Right atrium auricular region (tissue), 2 donors: ENCODE measurements around the gene CDT1. TPM values are rescaled to one million over a fixed set of nuclear protein-coding genes. Genes with fewer than 3 reads are reported as not detected.

Experiments
- DNase-seq: peaks from one replicate; pipeline ENCODE4 v3.0.0-alpha.2; 2019; ENCODE audit warnings: low spot score
- H3K27ac ChIP-seq, 2 donors: fragments of 200-600 bp; sonication (generic); 1 replicate in 1 of 2; 2 replicates in 1 of 2; pipeline ENCODE4 v1.5.1; 2016 to 2019
- H3K27me3 ChIP-seq, 2 donors: fragments of 200-600 bp; sonication (generic); one replicate each; pipeline versions ENCODE4 v1.5.1 to v1.6.0; 2017 to 2019
- H3K36me3 ChIP-seq: fragments of 200-600 bp; sonication (generic); one replicate; pipeline ENCODE4 v1.5.1; 2016
- H3K4me1 ChIP-seq, 2 donors: fragments of 200-600 bp; sonication (generic); one replicate each; pipeline versions ENCODE4 v1.5.1 to v1.6.0; 2017 to 2019
- H3K4me3 ChIP-seq, 2 donors: fragments of 200-600 bp; sonication (generic); 1 replicate in 1 of 2; 2 replicates in 1 of 2; pipeline ENCODE4 v1.5.1; 2017 to 2019; ENCODE audit warnings: mild to moderate bottlenecking in 1 of 2, moderate library complexity in 1 of 2
- H3K9me3 ChIP-seq, 2 donors: fragments of 200-600 bp; sonication (generic); one replicate each; pipeline ENCODE4 v1.5.1; 2019
- total RNA-seq, 2 donors: library from RNA; depleted of rRNA; stranded (reverse); fragments of >200 nt; gene quantifications; one replicate each; pipeline ENCODE4 v1.1.0, GENCODE V29; 2016
- TF ChIP-seq, protein P1 (sequence below), 2 donors: fragments of 200-600 bp; sonication (generic); IDR thresholded peaks; one replicate each; pipeline ENCODE4 v1.5.1; 2019; ENCODE audit warnings: antibody characterized with exemption in 2 of 2

CDT1 gene
- total RNA-seq, 2 donors from 2014 or later, result 0.39 to 1.3 TPM

DNA sequence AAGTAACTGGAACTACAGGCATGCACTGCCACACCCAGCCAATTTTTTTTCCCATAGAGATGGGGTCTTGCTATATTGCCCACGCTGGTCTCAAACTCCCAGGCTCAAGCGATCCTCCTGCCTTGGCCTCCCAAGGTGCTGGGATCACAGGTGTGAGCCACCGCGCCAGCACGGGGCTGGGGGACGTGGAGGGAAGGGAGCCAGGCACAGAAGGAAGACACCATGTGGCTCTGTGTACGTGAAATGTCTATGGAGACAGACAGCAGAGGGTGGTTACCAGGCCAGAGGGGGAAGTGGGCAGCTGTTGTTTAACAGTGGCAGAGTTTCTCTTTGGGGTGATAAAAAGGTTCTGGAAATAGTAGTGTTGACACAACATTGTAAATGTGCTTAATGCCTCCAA is 14.0 kb upstream of the CDT1 start:
- Histone ChIP-seq H3K27ac (no peak overlapping the region), H3K27me3 (no peaks in the 10 kb centered on the region), H3K36me3 (no peaks in the 10 kb centered on the region), H3K4me1 (peaks cover 0 to 13% of the 10 kb centered on the region in 2 donors), H3K9me3 (no peaks in the 10 kb centered on the region), H3K4me3 (no peak overlapping the region)
- TF ChIP-seq, protein P1, sequence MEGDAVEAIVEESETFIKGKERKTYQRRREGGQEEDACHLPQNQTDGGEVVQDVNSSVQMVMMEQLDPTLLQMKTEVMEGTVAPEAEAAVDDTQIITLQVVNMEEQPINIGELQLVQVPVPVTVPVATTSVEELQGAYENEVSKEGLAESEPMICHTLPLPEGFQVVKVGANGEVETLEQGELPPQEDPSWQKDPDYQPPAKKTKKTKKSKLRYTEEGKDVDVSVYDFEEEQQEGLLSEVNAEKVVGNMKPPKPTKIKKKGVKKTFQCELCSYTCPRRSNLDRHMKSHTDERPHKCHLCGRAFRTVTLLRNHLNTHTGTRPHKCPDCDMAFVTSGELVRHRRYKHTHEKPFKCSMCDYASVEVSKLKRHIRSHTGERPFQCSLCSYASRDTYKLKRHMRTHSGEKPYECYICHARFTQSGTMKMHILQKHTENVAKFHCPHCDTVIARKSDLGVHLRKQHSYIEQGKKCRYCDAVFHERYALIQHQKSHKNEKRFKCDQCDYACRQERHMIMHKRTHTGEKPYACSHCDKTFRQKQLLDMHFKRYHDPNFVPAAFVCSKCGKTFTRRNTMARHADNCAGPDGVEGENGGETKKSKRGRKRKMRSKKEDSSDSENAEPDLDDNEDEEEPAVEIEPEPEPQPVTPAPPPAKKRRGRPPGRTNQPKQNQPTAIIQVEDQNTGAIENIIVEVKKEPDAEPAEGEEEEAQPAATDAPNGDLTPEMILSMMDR (IDR thresholded peaks at IDR 0.05), result no peak
- no peak for DNase-seq

- DNase-seq, result no peak
- TF ChIP-seq, protein P1 (IDR thresholded peaks at IDR 0.05), result no peak
- Histone ChIP-seq H3K4me3 (peak overlapping the region in 1 of 2 donors; percentile 15), H3K9me3 (no peaks in the 10 kb centered on the region), H3K36me3 (no peaks in the 10 kb centered on the region), H3K27ac (no peak overlapping the region), H3K4me1 (peaks cover 0 to 12% of the 10 kb centered on the region in 2 donors), H3K27me3 (no peaks in the 10 kb centered on the region)
Observed at GRCh38 chr16:88790312-88791211, 13.0 kb upstream of the CDT1 start.

DNA sequence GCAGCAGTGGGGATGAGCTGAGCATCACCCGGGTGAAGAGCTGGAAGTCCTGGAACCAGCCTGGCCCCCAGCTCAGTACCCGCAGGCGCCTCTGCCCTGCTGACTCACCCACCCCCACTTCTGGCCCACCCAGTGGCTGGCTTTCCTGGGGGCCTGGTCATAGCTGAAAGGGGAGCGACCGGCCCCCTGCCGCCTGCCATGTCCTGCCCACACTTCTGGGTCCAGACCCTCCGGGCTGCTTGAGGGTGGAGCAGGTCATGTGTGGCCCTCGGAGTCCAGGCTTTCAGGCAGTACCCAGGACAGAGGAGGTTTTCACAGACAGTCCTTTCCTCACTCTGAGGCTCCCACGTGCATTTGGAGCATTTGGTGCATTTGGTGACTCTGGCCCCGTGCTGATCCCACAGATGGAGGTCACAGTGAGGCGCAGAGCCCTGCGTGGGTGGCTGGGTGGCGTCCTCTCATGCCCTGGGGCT is 11.5 kb upstream of the CDT1 start:
- no peaks in the 10 kb centered on the region for H3K27me3 ChIP-seq
- DNase-seq, result no peak
- peaks cover 0 to 10% of the 10 kb centered on the region in 2 donors for H3K4me1 ChIP-seq
- no peak overlapping the region for H3K27ac ChIP-seq
- TF ChIP-seq, protein P1 (IDR thresholded peaks at IDR 0.05), result no peak
- H3K9me3 ChIP-seq, result no peaks in the 10 kb centered on the region
- H3K4me3 ChIP-seq, result no peak overlapping the region
- H3K36me3 ChIP-seq, result no peaks in the 10 kb centered on the region

DNA sequence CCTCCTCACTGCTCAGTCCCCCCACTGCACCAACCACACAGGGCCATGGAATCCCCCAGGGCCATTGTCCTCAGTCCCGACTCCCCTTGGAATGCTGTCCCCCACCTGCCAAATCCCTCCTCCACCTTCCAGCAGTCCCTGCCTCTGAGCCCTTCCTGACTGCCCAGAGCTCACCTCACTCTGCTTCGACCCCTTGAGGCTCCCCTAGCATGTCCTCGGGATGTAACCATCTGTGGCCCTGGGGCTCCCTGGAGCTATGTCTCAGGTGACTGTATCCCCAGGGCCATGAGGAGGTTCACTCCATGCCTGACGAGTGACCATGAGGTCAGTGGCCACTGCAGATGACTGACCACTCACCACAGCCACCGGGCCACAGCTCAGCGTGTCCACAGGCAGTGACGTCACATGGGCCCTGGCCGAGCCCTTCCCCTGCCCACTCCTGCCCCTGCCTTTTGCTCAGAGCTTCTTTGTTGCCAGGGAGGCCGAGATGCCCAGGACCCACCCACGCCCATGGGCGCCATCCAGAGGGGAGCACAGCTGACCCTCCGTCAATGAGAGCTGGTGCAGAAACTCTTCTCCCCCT is 10.8 kb upstream of the CDT1 start:
- H3K4me1 ChIP-seq, result peaks cover 0 to 10% of the 10 kb centered on the region in 2 donors
- TF ChIP-seq, protein P1 (IDR thresholded peaks at IDR 0.05), result no peak
- H3K27me3 ChIP-seq, result no peaks in the 10 kb centered on the region
- no peak overlapping the region for H3K27ac ChIP-seq
- H3K9me3 ChIP-seq, result no peaks in the 10 kb centered on the region
- no peak for DNase-seq
- no peaks in the 10 kb centered on the region for H3K36me3 ChIP-seq
- no peak overlapping the region for H3K4me3 ChIP-seq

- no peak for DNase-seq
- peaks cover 0 to 10% of the 10 kb centered on the region in 2 donors for H3K4me1 ChIP-seq
- H3K27me3 ChIP-seq, result no peaks in the 10 kb centered on the region
- H3K9me3 ChIP-seq, result no peaks in the 10 kb centered on the region
- no peak overlapping the region for H3K27ac ChIP-seq
- H3K4me3 ChIP-seq, result no peak overlapping the region
- no peaks in the 10 kb centered on the region for H3K36me3 ChIP-seq
- TF ChIP-seq, protein P1 (IDR thresholded peaks at IDR 0.05), result no peak
Observed at GRCh38 chr16:88793251-88793954, 10.2 kb upstream of the CDT1 start.
